Measurements from ENCODE around the gene CHFR. TPM values are rescaled to one million over a fixed set of nuclear protein-coding genes. Genes with fewer than 3 reads are reported as not detected.
"Not testable (repeated sequence)": the region's sequence is repeated elsewhere in the genome, so short reads cannot be mapped to it uniquely, and the experiment has no call there.

Gene CHFR
- total RNA-seq, 2 donors from 2014 or later, result 60.4 to 73.2 TPM

DNA sequence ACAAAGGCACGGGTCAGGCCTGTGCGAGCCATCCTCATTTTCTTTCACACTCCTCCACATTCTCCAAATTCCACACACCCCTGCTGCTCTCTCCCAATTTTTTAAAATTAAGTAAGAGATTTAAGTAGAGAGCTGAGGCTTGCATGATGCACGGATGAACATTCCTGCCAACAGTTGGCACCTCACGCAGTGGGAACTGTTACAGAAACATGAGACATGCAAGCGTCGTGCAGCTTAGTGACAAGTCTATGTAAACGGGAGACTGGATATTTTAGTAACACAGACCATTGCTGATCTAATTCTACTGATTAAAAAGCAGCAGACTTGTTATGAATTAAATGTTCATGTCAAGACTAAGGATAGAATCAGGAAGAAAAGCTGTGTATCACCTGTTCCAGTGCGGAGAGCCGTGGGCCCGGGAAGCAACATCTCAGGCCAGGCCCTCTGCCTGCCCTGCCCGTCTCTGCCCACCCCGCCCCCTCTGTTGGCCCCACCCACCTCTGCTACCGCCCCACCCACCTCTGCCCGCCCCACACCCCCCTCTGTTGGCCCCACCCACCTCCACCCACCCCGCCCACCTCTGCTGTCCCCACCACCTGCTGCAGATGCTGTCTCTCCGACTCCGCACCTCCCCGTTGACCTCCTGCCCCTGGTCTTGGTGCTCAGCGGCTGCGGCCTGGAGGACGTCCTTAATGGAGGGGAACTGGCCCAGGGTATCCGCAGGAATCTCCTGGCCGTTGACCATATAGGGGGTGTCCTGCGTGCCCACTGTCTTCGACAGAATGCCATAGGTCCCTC is 79.9 kb downstream of the CHFR start:
- peak in 1 of 2 donors; percentile 3 for ATAC-seq
- H3K27ac Mint-ChIP-seq, result peak overlapping the region; percentile 42 to 72
- DNase-seq (ENCODE audit: low spot score in 2 of 2), result no peak
- H3K36me3 Mint-ChIP-seq, result peaks cover 24 to 46% of the 10 kb centered on the region in 2 donors
- H3K9me3 Mint-ChIP-seq, result no peaks in the 10 kb centered on the region

DNA sequence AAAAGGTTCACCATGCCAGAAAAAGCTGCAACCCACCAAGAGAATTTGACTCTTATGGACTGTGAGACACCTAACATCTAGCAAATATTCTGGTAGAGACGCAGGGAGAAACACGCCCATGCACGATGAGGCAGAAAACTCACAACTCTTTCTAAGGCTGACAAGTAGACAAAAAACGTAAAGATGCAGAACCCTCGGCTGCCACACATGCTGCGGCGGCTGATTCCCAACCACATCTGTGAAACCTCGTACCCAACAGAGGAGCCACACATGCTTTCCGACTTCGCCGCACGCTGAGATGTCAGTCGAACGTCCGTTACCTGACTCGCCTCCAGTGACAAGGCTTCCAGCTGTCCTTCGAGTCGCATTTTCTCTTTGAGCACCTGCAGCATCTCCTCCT is 80.5 kb downstream of the CHFR start:
- Mint-ChIP-seq H3K27ac (peak overlapping the region; percentile 42 to 72), H3K36me3 (peaks cover 26 to 46% of the 10 kb centered on the region in 2 donors)
- ATAC-seq, result peak; percentile 67 to 86

DNA sequence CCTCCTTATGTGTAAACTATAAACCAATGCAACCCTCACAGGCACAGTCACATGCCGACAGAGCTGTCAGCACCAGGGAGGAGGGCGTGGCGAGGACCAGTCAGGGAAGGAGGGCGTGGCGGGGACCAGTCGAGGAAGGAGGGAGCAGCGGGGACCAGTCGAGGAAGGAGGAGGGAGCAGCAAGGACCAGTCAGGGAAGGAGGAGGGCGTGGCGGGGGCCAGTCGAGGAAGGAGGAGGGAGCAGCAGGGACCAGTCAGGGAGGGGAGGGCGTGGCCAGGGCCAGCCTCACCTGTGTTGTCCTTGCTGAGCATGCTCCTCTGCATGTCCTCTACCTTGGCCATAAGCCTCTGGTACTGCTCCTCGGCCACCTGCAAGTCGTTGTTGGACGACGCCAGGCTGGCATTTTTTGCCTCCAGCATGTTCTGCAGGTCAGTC is 83.0 kb downstream of the CHFR start:
- Mint-ChIP-seq H3K27ac (no peak overlapping the region), H3K9me3 (no peaks in the 10 kb centered on the region), H3K36me3 (peaks cover 32 to 48% of the 10 kb centered on the region in 2 donors)
- DNase-seq (ENCODE audit: low spot score in 2 of 2) (no peak), ATAC-seq (peak in 1 of 2 donors; percentile 20)

More for the DNA sequence above, 80.5 kb downstream of the CHFR start:
- H3K9me3 Mint-ChIP-seq, result no peaks in the 10 kb centered on the region
- DNase-seq (ENCODE audit: low spot score in 2 of 2), result peak; percentile 17 to 63

DNA sequence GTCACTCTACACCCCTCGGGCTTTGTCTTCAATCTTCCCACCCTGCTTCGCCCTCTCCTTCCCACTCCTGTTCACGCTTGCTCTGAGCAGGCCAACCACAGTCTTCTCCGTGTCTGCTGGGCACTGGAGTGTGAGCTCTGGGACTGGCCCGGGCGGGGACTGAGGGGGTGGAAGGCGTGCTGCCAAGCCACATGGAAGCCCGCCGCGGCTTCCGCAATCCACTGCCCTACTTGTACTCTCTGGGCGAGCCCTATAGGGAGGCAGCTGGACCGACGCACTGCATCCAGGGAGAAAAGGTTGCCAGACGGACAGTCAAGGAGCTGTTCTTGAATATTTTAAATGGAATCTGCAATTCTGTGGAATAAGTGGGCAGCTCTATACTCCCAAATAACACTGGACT is 83.5 kb downstream of the CHFR start:
- DNase-seq (ENCODE audit: low spot score in 2 of 2), result no peak
- H3K9me3 Mint-ChIP-seq, result no peaks in the 10 kb centered on the region
- H3K36me3 Mint-ChIP-seq, result peaks cover 31 to 47% of the 10 kb centered on the region in 2 donors
- peak overlapping the region in 1 of 2 donors; percentile 72 for H3K27ac Mint-ChIP-seq
- no peak for ATAC-seq

DNA sequence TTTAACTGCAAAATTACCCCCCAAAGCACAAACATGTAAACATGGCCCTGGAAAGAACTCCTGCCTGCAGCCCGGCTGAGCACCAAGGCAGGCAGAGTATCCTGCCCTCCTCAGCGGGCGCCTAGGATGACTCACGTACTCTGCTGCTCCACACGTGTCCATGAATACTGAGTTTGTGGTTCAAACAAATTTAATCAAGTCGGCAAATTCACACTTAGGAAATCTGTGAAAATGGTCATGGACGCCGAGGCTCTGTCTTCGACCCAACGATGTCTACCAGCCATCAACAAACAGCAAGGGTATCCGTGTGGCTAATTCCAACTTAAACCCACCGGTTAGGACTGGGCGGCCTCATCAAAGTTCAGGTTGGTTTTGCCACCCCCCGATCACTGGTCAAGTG is 84.3 kb downstream of the CHFR start:
- H3K36me3 Mint-ChIP-seq, result peaks cover 25 to 39% of the 10 kb centered on the region in 2 donors
- H3K27ac Mint-ChIP-seq, result no peak overlapping the region
- no peaks in the 10 kb centered on the region for H3K9me3 Mint-ChIP-seq
- no peak for ATAC-seq
- no peak for DNase-seq (ENCODE audit: low spot score in 2 of 2)

DNA sequence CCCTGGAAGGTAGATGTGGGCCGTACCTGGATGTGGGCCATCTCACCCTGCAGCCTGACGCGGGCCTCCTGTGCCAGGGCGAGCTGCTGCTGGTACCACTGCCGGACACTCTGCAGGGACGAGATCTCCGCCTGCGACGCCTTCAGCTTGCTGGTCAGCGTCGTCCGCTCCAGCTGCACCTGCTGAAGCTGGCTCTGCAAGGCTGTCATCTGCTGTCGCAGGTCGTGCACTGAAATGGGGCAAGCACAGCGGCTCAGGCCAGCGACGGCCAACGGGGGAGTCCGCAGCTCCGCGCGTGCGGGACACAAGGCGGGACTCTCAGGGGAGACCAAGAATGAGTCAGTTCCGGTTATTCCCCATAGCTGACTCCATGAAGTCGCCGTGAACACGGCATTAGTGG is 85.7 kb downstream of the CHFR start:
- ATAC-seq, result no peak
- DNase-seq (ENCODE audit: low spot score in 2 of 2), result no peak
- H3K27ac Mint-ChIP-seq, result no peak overlapping the region
- H3K9me3 Mint-ChIP-seq, result no peaks in the 10 kb centered on the region
- peaks cover 32 to 35% of the 10 kb centered on the region in 2 donors for H3K36me3 Mint-ChIP-seq

DNA sequence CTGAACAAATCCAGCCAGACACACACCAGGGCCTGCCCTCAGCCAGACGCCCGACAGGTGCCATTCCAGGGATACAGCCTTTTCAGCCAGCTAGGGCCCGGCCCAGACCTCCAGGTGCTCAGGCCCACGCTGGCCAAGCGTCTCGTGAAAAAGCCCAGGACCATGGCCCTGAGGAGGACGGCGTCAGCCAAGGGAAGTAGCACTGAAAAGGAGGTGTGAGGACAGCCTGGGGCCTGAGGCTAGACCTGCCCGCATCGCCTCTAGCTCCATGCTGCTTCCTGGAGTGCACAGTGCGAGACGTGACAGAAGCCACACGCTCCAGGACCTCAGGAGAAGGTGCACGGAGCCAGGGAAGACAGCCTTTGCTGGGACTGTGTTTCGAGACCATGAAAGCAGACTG is 88.6 kb downstream of the CHFR start:
- Mint-ChIP-seq H3K27ac (no peak overlapping the region), H3K36me3 (peaks cover 24 to 26% of the 10 kb centered on the region in 2 donors), H3K9me3 (no peaks in the 10 kb centered on the region)
- DNase-seq (ENCODE audit: low spot score in 2 of 2) (no peak), ATAC-seq (no peak)

DNA sequence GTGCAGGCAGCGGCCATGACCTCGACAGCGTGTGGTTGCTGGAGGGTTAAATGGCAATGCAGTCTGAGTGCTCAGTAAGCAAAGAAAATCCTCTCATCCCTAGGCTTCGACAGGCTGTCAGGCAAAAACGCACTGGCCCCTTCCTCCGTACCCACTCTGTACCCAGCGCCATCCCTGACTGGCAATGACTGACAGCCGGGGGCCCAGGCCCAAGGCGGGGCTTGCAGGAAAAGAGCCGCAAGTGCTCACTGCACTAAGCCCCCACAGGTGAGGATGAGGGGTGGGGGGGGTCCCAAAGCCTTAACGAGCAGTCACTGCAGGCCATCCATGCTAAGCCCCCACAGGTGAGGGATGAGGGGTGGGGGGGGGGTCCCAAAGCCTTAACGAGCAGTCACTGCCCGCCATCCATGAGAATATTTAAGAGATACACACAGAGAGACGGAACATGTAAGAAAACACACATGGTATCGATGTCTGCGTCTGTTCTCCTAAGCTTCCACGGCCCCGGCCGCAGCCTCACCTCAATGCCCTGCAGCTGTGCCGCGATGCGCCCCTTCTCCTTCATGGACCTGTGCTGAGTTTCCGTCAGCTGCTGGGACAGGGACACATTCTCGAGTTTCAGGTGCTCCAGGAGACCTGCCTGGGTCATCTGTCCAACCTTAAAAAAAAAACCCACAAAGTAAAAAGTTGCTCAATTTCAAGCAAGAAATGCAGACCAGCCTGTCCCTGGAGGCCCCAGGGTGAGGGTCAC is 89.4 kb downstream of the CHFR start:
- Mint-ChIP-seq H3K9me3 (no peaks in the 10 kb centered on the region), H3K36me3 (peaks cover 22 to 26% of the 10 kb centered on the region in 2 donors), H3K27ac (no peak overlapping the region)
- ATAC-seq, result no peak
- DNase-seq (ENCODE audit: low spot score in 2 of 2), result no peak

DNA sequence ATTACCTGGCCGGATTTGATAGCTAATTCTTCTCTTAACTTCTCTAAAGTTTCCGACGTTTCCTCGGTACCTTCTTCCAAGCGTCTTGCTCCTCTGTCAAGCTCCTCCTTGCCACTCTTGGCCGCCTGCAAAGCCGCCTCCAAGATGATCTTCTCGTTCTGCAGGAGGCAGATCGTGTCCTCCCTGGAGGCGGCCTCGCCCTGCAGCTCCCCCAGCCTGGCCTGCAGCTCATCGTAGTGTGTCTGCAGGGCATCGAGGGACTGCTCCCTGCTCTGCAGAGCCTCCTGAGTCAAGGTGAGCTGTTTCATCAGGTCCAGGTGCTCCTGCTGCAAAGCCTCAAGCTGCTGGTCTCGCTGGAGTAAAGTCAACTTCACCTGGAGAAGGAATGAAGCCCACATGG is 91.6 kb downstream of the CHFR start:
- no peak for DNase-seq (ENCODE audit: low spot score in 2 of 2)
- no peak overlapping the region for H3K27ac Mint-ChIP-seq
- no peaks in the 10 kb centered on the region for H3K9me3 Mint-ChIP-seq
- H3K36me3 Mint-ChIP-seq, result peaks cover 14 to 23% of the 10 kb centered on the region in 2 donors
- ATAC-seq, result no peak

DNA sequence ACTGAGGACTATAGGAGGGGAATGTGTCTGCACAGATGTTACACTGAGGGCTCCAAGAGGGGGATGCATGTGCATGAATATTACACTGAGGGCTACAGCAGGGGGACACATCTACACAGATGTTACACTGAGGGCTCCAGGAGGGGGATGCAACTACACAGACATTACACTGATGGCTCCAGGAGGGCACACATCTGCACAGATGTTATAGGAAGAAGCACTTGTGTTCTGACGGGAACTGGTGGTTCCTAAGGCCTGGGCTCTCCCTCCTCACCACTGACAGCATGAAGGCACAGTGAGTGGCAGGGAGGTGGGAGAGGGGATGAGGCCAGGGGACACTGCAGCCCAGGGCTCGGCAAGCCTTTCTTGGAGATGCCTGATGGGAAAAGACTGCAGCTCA is 95.5 kb downstream of the CHFR start:
- not testable (repeated sequence) for H3K9me3 Mint-ChIP-seq; DNase-seq (ENCODE audit: low spot score in 2 of 2); H3K27ac Mint-ChIP-seq; ATAC-seq
- peaks cover 12 to 35% of the 10 kb centered on the region in 2 donors for H3K36me3 Mint-ChIP-seq

DNA sequence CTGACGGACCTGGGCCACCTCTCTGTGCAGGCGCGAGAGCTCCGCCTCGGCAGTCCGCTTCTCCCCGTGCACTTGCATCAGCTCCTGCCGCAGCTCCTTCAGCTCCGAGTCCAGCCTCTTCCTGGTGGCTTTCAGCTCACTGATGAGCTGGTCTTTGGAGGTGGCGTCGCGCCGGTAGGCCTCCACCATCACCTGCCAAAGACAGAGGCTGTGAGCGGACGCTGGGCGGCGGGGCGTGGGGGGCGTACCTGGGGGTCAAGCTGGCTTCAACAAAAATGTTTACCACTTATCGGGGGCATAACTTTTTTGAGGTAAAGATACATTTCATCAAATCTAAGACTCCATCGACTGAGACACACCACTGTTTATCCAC is 98.3 kb downstream of the CHFR start:
- DNase-seq (ENCODE audit: low spot score in 2 of 2) (no peak), ATAC-seq (no peak)
- H3K27ac Mint-ChIP-seq, result peak overlapping the region in 1 of 2 donors; percentile 84
- H3K9me3 Mint-ChIP-seq, result no peaks in the 10 kb centered on the region
- H3K36me3 Mint-ChIP-seq, result peaks cover 19 to 41% of the 10 kb centered on the region in 2 donors

DNA sequence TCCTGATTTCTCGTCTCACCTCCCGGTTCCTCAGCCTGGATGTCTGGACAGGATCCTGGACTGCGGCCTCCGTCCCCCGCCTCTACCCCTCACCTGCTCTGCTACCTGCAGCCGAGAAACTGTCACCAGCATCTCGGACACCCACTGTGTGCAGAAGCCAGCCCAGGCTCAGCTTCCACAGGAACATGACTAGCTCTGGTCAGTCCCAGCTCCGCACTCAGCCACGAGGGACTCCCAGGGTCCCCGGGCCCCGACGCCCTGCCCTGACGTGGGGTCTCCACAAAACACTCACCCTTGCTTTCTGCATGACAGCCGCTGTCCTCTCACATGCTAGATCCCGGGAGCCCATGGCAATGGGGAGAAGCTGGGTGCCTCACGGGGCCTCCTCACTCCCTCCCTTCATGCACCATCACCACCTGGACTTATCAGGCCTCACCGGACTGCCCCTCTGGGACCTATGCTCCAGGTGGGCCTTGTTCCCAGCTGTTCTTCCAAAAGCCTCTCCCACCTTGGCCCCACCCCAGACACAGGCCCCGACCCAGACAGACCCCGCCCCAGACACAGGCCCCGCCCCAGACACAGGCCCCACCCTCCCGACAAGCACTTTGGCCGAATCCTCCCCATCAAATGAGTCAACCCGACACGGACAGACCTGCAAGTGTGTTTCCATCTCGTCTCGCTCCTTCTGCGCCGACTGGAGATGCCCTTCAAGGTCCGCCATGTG is 98.9 kb downstream of the CHFR start:
- ATAC-seq (no peak), DNase-seq (ENCODE audit: low spot score in 2 of 2) (no peak)
- Mint-ChIP-seq H3K36me3 (peaks cover 19 to 42% of the 10 kb centered on the region in 2 donors), H3K9me3 (no peaks in the 10 kb centered on the region), H3K27ac (peak overlapping the region; percentile 72 to 84)

DNA sequence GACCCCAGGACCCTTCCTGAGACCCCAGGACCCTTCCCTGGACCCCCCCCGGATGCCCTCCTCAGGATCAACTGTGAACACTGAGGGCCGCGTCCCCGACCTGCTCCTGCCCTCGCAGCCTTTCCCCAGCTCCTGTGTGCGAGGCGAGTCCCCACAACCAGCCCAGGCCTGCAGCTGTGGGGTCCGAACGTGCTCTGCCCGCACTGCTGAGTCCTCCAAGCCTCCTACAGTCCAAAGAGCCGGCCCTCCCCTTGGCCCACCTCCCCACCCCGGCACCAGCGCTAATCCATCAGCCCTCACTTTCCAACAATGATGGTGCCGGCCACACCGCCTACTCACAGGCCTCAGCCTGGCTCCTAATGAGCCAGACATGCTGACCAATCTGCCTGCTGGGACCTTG is 99.5 kb downstream of the CHFR start:
- no peak for ATAC-seq
- H3K36me3 Mint-ChIP-seq, result peaks cover 19 to 42% of the 10 kb centered on the region in 2 donors

DNA sequence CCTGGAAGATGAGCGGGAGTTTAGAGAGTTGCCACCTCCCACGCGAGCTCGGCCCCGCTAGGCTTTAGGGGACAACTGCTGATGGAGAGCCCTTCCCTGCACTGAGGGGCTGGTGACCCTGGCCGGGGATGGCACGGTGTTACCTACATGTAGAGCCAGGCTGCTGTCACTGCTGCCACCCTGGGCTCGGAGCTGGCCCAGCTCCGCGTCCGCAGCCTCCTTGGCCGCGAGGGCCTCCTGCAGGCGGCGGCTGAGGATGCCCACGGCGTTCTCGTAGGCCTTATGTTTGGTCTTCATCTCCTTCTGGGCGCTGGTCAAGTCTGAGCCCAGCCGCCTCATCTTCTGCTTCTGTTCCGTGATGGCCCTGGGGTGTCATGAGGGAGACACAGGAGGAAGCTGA is 101.2 kb downstream of the CHFR start:
- Mint-ChIP-seq H3K9me3 (no peaks in the 10 kb centered on the region), H3K36me3 (peaks cover 19 to 34% of the 10 kb centered on the region in 2 donors)

More for the DNA sequence above, 99.5 kb downstream of the CHFR start:
- H3K27ac Mint-ChIP-seq, result peak overlapping the region in 1 of 2 donors; percentile 72
- H3K9me3 Mint-ChIP-seq, result no peaks in the 10 kb centered on the region
- DNase-seq (ENCODE audit: low spot score in 2 of 2), result no peak

DNA sequence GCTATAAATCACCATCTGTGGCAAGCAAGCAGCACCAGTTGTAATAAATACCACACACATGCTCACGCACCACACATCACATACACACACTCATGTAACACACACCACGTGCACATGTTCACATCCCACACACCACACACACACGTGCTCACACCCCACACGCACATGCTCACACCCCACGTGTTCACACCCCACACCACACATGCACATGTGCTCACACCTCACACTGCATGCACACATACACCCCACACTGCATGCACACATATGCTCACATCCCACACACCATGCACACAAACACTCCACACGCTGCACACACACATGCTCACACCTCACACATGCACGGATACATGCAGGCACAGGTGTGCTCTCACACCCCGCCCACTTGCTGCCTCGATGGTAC is 102.8 kb downstream of the CHFR start:
- H3K9me3 Mint-ChIP-seq, result no peaks in the 10 kb centered on the region
- no peak overlapping the region for H3K27ac Mint-ChIP-seq
- DNase-seq (ENCODE audit: low spot score in 2 of 2) (no peak), ATAC-seq (no peak)
- peaks cover 26 to 47% of the 10 kb centered on the region in 2 donors for H3K36me3 Mint-ChIP-seq

More for the DNA sequence above, 101.2 kb downstream of the CHFR start:
- DNase-seq (ENCODE audit: low spot score in 2 of 2) (no peak), ATAC-seq (no peak)
- H3K27ac Mint-ChIP-seq, result no peak overlapping the region

DNA sequence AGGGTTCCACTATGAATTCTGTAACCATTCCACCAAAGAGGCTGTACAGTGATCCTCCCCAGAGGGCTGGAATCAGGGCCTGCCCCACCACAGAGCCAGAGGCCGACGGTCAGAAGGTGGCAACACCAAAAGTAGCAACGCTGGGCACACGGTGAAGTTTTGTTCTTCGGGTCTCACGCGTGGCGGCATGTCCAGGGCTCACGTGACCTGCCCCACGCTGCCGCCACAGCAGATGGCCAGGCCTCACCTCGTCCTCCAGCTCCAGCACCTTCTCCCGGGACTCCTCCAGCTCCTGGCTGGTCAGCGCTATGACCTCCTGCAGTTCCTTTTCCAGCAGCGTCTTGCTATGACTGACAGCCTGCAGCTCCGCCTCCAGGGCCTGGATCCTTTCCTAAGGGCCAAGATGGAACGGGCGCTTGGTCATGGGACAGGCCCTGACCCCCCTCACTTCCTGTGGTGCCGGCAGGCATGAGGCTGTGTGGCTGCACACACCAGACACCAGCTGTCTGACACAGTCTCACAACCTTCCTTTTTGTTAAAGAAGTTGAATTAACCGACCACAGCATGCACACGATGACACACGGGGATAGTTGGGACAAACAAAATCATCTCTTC is 103.4 kb downstream of the CHFR start:
- Mint-ChIP-seq H3K27ac (no peak overlapping the region), H3K36me3 (peaks cover 27 to 45% of the 10 kb centered on the region in 2 donors), H3K9me3 (no peaks in the 10 kb centered on the region)
- ATAC-seq (no peak), DNase-seq (ENCODE audit: low spot score in 2 of 2) (no peak)
